Ishikawa (cell line): Measurements from ENCODE around the gene PAM.

Experiments used
- CEBPB ChIP-seq: IDR thresholded peaks from 2 replicates; pipeline ENCODE4 v1.6.1; 2012
- CREB1 ChIP-seq: IDR thresholded peaks from 2 replicates; pipeline ENCODE4 v1.6.1; 2012; ENCODE audit warnings: low read depth
- EGR1 ChIP-seq: IDR thresholded peaks from 2 replicates; pipeline ENCODE4 v1.6.1; 2012
- EP300 ChIP-seq: IDR thresholded peaks from 2 replicates; pipeline ENCODE4 v1.6.1; 2012; ENCODE audit warnings: borderline replicate concordance
- FOXM1 ChIP-seq: IDR thresholded peaks from 2 replicates; pipeline ENCODE4 v1.6.1; 2012; ENCODE audit warnings: low read depth, borderline replicate concordance
- MAX ChIP-seq: IDR thresholded peaks from 2 replicates; pipeline ENCODE4 v1.6.1; 2012
- NFIC ChIP-seq: IDR thresholded peaks from 2 replicates; pipeline ENCODE4 v1.6.1; 2012
- RAD21 ChIP-seq: IDR thresholded peaks from 2 replicates; pipeline ENCODE4 v1.6.1; 2012; ENCODE audit warnings: low read depth
- TAF1 ChIP-seq: IDR thresholded peaks from 2 replicates; pipeline ENCODE4 v1.6.1; 2012; ENCODE audit warnings: low read depth, mild to moderate bottlenecking
- TCF12 ChIP-seq: IDR thresholded peaks from 2 replicates; pipeline ENCODE4 v1.6.1; 2012; ENCODE audit warnings: low read depth
- USF1 ChIP-seq: IDR thresholded peaks from 2 replicates; pipeline ENCODE4 v1.6.1; 2012
- YY1 ChIP-seq: IDR thresholded peaks from 2 replicates; pipeline ENCODE4 v1.6.1; 2012; ENCODE audit warnings: low read depth
- ZBTB7A ChIP-seq: IDR thresholded peaks from 2 replicates; pipeline ENCODE4 v1.6.1; 2012; ENCODE audit warnings: low read depth
- TF ChIP-seq, protein P1 (sequence below): IDR thresholded peaks from 2 replicates; pipeline ENCODE4 v1.6.1; 2012; ENCODE audit warnings: low read depth, mild to moderate bottlenecking

DNA sequence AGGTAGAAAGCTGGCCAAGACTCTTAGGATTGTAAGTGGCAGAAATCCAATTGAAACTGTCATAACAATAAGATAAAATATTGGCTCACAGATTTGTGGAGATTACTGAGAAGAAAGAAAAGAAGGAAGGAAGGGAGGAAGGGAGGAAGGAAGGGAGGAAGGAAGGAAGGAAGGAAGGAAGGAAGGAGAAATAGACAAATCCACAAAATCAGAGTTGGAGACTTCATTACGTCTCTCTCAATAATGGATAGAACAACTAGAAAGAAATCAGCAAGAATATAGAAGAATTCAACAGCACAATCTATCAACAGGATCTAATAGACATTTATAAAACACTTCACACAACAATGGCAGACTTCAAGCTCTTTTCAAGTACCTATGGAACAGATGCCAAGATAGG lies 17.9 kb upstream of the PAM start:
- TF ChIP-seq EP300 (no peak), CEBPB (no peak), FOXM1 (no peak), USF1 (no peak), RAD21 (no peak), TCF12 (no peak), MAX (no peak), NFIC (no peak), CREB1 (no peak), YY1 (no peak), TAF1 (no peak), EGR1 (no peak), ZBTB7A (no peak)
- TF ChIP-seq, protein P1, sequence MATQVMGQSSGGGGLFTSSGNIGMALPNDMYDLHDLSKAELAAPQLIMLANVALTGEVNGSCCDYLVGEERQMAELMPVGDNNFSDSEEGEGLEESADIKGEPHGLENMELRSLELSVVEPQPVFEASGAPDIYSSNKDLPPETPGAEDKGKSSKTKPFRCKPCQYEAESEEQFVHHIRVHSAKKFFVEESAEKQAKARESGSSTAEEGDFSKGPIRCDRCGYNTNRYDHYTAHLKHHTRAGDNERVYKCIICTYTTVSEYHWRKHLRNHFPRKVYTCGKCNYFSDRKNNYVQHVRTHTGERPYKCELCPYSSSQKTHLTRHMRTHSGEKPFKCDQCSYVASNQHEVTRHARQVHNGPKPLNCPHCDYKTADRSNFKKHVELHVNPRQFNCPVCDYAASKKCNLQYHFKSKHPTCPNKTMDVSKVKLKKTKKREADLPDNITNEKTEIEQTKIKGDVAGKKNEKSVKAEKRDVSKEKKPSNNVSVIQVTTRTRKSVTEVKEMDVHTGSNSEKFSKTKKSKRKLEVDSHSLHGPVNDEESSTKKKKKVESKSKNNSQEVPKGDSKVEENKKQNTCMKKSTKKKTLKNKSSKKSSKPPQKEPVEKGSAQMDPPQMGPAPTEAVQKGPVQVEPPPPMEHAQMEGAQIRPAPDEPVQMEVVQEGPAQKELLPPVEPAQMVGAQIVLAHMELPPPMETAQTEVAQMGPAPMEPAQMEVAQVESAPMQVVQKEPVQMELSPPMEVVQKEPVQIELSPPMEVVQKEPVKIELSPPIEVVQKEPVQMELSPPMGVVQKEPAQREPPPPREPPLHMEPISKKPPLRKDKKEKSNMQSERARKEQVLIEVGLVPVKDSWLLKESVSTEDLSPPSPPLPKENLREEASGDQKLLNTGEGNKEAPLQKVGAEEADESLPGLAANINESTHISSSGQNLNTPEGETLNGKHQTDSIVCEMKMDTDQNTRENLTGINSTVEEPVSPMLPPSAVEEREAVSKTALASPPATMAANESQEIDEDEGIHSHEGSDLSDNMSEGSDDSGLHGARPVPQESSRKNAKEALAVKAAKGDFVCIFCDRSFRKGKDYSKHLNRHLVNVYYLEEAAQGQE = no peak
